HS-27A (cell line): ENCODE results near the gene THEM5.

Experiments used
- DNase-seq: peaks from one replicate; pipeline ENCODE4 v3.0.0-alpha.2; 2012; ENCODE audit warnings: low read depth, missing footprints

The THEM5 gene

GRCh38 chr1:151839457-151840403 lies 13.8 kb downstream of the THEM5 start, which contains the start of gene C2CD4D:
C2CD4D (minus strand) TSS chr1:151839820; CDS start chr1:151838989, 831 bp downstream.
- no peak for DNase-seq

- no peak for DNase-seq
Measured at GRCh38 chr1:151839082-151839412, 14.5 kb downstream of the THEM5 start.

- DNase-seq, result no peak
Measured at GRCh38 chr1:151838222-151839081, 15.1 kb downstream of the THEM5 start.

GRCh38 chr1:151837884-151838221 lies 15.7 kb downstream of the THEM5 start:
- DNase-seq, result no peak

GRCh38 chr1:151837197-151837596 lies 16.3 kb downstream of the THEM5 start:
- DNase-seq, result no peak

GRCh38 chr1:151835596-151835995 lies 17.9 kb downstream of the THEM5 start:
- no peak for DNase-seq

- no peak for DNase-seq
Measured at GRCh38 chr1:151834239-151834638, 19.3 kb downstream of the THEM5 start.

- no peak for DNase-seq
Measured at GRCh38 chr1:151833172-151833900, 20.2 kb downstream of the THEM5 start.

- DNase-seq, result no peak
Measured at GRCh38 chr1:151832318-151832980, 21.1 kb downstream of the THEM5 start.

GRCh38 chr1:151831605-151832004 lies 21.9 kb downstream of the THEM5 start, which contains the start of gene RORC:
RORC (minus strand) TSS chr1:151831802; CDS start chr1:151831764, 38 bp downstream.
- DNase-seq, result no peak

GRCh38 chr1:151831256-151831591 lies 22.3 kb downstream of the THEM5 start:
- DNase-seq, result no peak

- no peak for DNase-seq
Measured at GRCh38 chr1:151830055-151830454, 23.5 kb downstream of the THEM5 start.

- DNase-seq, result no peak
Measured at GRCh38 chr1:151829352-151830046, 24.0 kb downstream of the THEM5 start.

GRCh38 chr1:151828921-151829320 lies 24.6 kb downstream of the THEM5 start:
- no peak for DNase-seq

GRCh38 chr1:151827853-151828252 lies 25.7 kb downstream of the THEM5 start:
- DNase-seq, result no peak

GRCh38 chr1:151825751-151826660 lies 27.5 kb downstream of the THEM5 start:
- no peak for DNase-seq

- DNase-seq, result no peak
Measured at GRCh38 chr1:151825204-151825603, 28.3 kb downstream of the THEM5 start.

GRCh38 chr1:151823175-151823574 lies 30.3 kb downstream of the THEM5 start:
- no peak for DNase-seq

- DNase-seq, result no peak
Measured at GRCh38 chr1:151822404-151822803, 31.1 kb downstream of the THEM5 start.

- DNase-seq, result no peak
Measured at GRCh38 chr1:151820940-151821339, 32.6 kb downstream of the THEM5 start.
